ENCODE results near the gene CELA2A.

DNA sequence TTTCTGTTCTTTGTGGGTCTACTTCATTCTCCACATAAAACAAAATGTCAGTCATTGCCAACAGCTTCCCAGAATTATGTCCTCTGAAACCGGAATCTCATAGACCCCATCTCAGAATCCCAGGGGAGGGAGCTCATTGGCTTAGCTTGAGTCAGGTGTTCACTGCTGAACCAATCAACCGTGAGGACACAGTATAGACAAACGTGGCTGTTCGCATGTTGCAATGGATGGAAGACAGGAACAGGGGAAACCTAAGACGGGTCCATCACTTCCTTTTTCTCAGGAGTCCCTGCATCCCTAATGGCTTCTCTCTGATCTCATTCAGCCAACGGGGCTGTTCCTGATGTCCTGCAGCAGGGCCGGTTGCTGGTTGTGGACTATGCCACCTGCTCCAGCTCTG lies 9.1 kb downstream of the CELA2A start:
- no peak for TF ChIP-seq EZH2 (IDR thresholded peaks at IDR 0.05; ENCODE audit: low read length, missing control alignments)
- TF ChIP-seq, protein P1, sequence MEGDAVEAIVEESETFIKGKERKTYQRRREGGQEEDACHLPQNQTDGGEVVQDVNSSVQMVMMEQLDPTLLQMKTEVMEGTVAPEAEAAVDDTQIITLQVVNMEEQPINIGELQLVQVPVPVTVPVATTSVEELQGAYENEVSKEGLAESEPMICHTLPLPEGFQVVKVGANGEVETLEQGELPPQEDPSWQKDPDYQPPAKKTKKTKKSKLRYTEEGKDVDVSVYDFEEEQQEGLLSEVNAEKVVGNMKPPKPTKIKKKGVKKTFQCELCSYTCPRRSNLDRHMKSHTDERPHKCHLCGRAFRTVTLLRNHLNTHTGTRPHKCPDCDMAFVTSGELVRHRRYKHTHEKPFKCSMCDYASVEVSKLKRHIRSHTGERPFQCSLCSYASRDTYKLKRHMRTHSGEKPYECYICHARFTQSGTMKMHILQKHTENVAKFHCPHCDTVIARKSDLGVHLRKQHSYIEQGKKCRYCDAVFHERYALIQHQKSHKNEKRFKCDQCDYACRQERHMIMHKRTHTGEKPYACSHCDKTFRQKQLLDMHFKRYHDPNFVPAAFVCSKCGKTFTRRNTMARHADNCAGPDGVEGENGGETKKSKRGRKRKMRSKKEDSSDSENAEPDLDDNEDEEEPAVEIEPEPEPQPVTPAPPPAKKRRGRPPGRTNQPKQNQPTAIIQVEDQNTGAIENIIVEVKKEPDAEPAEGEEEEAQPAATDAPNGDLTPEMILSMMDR (conservative IDR thresholded peaks at IDR 0.05 in 1 of 2, IDR thresholded peaks at IDR 0.05 in 1 of 2; ENCODE audit: low read depth in 1 of 2, low read length in 2 of 2), result no peak
